CD4-positive, alpha-beta T cell (primary cell): ENCODE results near the gene CYB5D1. TPM values are rescaled to one million over a fixed set of nuclear protein-coding genes. Genes with fewer than 3 reads are reported as not detected.
A peak's percentile ranks its signal among the peaks of the same experiment; 100 is the strongest.

ENCODE experiments used
- ATAC-seq: fragments of 200-7000 bp; cut with Tn5 transposase; one replicate; pipeline ENCODE4 v1.10.0; 2022; ENCODE audit warnings: mild to moderate bottlenecking; ENCODE audit not compliant: poor library complexity
- CTCF ChIA-PET: fragments of 350-600 bp; sonication (Branson Sonifier 250); formaldehyde crosslinking; loops from one replicate; lab custom pipeline; 2021; ENCODE audit warnings: antibody characterized with exemption, inconsistent platforms; lab: Charles Lee
- POLR2A ChIA-PET: fragments of 350-600 bp; sonication (Branson Sonifier 250); formaldehyde crosslinking; loops from one replicate; lab custom pipeline; 2021; ENCODE audit warnings: antibody characterized with exemption, inconsistent platforms; lab: Charles Lee
- DNase-seq, 14 experiments: peaks; one replicate each; pipeline ENCODE4 v3.0.0-alpha.2; 2013 to 2020; ENCODE audit warnings: mixed read lengths in 2 of 14
- H3K27ac ChIP-seq, 2 donors: one replicate each; pipeline versions ENCODE4 v1.5.1 to v1.7.0; 2013; ENCODE audit warnings: low read length in 2 of 2, low read depth in 1 of 2, mild to moderate bottlenecking in 1 of 2
- H3K27me3 ChIP-seq, 2 experiments: 1 replicate in 1 of 2; 2 replicates in 1 of 2; pipeline versions ENCODE4 v1.6.1 to v1.7.0; 2013; ENCODE audit warnings: low read length in 2 of 2, control low read depth in 1 of 2, mild to moderate bottlenecking in 1 of 2, moderate library complexity in 1 of 2; ENCODE audit not compliant: insufficient read depth in 2 of 2, control insufficient read depth in 1 of 2
- H3K36me3 ChIP-seq: one replicate; pipeline ENCODE4 v1.6.1; 2013; ENCODE audit warnings: low read length, control low read depth; ENCODE audit not compliant: insufficient read depth
- H3K4me1 ChIP-seq: one replicate; pipeline ENCODE4 v1.6.1; 2013; ENCODE audit warnings: low read length, control low read depth; ENCODE audit not compliant: insufficient read depth
- H3K4me3 ChIP-seq: one replicate; pipeline ENCODE4 v1.5.1; 2013; ENCODE audit warnings: mild to moderate bottlenecking, low read length, moderate library complexity
- H3K9me3 ChIP-seq, 2 experiments: 1 replicate in 1 of 2; 2 replicates in 1 of 2; pipeline versions ENCODE4 v1.6.1 to v1.7.0; 2013; ENCODE audit warnings: low read length in 2 of 2, mild to moderate bottlenecking in 2 of 2, control low read depth in 1 of 2, moderate library complexity in 1 of 2; ENCODE audit not compliant: control insufficient read depth in 1 of 2, insufficient read depth in 1 of 2
- H3K27ac Mint-ChIP-seq: one replicate; pipeline ENCODE4 v1.8.0; 2020; ENCODE audit warnings: mixed read lengths
- H3K27me3 Mint-ChIP-seq: one replicate; pipeline ENCODE4 v1.8.0; 2021; ENCODE audit warnings: mixed read lengths
- H3K36me3 Mint-ChIP-seq: one replicate; pipeline ENCODE4 v1.8.0; 2021; ENCODE audit warnings: low read depth, mixed read lengths
- H3K4me1 Mint-ChIP-seq: one replicate; pipeline ENCODE4 v1.8.0; 2021; ENCODE audit warnings: low read depth, mixed read lengths
- H3K4me3 Mint-ChIP-seq: one replicate; pipeline ENCODE4 v1.8.0; 2020; ENCODE audit warnings: mild to moderate bottlenecking, mixed read lengths
- H3K9me3 Mint-ChIP-seq: one replicate; pipeline ENCODE4 v1.8.0; 2020; ENCODE audit warnings: mixed read lengths
- intact Hi-C, 2 experiments: fragments of 100-400 bp; cut with DNase I in 1 of 2; cut with micrococcal nuclease in 1 of 2; formaldehyde crosslinking; loops; one replicate each; pipeline versions ENCODE4 v1.15.1 to v1.9.0; 2023 to 2025; cut with DNase I, micrococcal nuclease
- total RNA-seq, 174 experiments: library from RNA in 2 of 174; stranded (reverse) in 2 of 174; gene quantifications; one replicate each; pipeline ENCODE4 v1.2.3 and lab custom pipeline; 2021 to 2026
- TF ChIP-seq, protein P1 (sequence below): fragments of 200-600 bp; IDR thresholded peaks from one replicate; pipeline ENCODE4 v1.8.0; 2022; ENCODE audit warnings: antibody characterized with exemption, mild to moderate bottlenecking

Gene CYB5D1
- total RNA-seq, 2 experiments from 2014 or later, result 8.7 TPM

DNA sequence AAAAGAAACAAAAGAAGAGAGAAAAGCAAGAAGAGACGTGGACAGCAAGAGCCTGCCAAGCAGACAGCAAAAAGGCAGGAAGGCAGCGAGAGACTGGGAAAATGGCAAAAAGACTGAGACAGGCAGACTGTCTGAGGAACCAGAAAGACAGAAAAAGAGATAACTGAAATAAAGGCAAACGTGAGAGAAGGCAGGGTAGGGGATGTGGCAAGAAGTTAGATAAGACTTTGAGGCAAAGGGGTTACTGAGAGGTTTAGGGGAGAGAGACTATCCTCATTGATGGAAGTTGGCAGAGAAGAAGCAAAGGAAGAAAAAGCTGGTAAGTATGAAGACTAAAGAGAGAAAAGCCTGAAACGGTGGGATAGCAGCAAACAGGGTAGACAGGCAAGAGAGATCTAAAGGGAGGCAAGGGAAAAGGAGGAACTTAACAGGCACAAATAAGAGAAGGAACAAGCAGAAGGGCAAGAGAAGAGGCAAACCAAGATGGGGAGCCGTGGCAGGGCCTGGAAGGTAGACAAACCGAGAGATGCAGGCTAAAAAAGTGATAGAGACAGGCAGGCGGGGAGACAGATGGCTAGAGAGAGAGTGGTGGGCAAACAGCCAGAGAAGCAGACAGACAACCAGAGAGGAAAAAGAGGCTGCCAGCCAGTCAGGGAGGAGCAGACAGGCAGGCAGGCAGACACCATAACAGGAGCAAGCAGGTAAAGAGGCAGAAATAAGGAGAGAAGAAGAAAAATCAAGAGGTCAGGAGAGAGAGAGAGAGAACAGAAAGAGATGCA lies 23.7 kb downstream of the CYB5D1 start:
- H3K4me1 ChIP-seq, result peaks cover 47% of the 10 kb centered on the region
- intact Hi-C loops, result no loop called here

DNA sequence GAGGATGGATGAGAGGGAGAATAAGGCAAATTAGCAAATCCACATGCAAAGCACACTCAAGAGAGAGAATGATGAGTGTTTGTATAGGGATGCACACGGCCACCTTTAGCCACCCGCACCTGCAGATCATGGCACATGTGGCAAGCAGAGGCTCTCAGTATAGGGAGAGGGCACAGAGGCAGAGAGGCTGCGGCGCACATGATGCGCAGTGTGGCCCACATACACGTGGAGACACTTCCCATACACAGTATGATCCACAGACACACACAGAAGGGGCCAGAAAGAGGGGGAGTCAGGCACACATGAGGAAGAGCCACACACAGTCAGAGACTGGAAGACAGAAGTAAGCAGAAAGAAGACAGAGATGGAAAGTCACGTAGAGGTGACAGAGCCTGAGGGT lies 24.3 kb downstream of the CYB5D1 start:
- H3K36me3 Mint-ChIP-seq, result peaks cover 4% of the 10 kb centered on the region
- no peak overlapping the region for H3K27ac Mint-ChIP-seq
- H3K9me3 Mint-ChIP-seq, result no peaks in the 10 kb centered on the region
- TF ChIP-seq, protein P1, sequence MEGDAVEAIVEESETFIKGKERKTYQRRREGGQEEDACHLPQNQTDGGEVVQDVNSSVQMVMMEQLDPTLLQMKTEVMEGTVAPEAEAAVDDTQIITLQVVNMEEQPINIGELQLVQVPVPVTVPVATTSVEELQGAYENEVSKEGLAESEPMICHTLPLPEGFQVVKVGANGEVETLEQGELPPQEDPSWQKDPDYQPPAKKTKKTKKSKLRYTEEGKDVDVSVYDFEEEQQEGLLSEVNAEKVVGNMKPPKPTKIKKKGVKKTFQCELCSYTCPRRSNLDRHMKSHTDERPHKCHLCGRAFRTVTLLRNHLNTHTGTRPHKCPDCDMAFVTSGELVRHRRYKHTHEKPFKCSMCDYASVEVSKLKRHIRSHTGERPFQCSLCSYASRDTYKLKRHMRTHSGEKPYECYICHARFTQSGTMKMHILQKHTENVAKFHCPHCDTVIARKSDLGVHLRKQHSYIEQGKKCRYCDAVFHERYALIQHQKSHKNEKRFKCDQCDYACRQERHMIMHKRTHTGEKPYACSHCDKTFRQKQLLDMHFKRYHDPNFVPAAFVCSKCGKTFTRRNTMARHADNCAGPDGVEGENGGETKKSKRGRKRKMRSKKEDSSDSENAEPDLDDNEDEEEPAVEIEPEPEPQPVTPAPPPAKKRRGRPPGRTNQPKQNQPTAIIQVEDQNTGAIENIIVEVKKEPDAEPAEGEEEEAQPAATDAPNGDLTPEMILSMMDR, result no peak
- Histone ChIP-seq H3K27ac (peak overlapping the region in 1 of 2 donors; percentile 41), H3K4me1 (peaks cover 53% of the 10 kb centered on the region), H3K27me3 (no peaks in the 10 kb centered on the region), H3K36me3 (peaks cover 21% of the 10 kb centered on the region), H3K4me3 (peak overlapping the region; percentile 3), H3K9me3 (no peaks in the 10 kb centered on the region)
- H3K4me1 Mint-ChIP-seq, result peaks cover 6% of the 10 kb centered on the region
- ChIA-PET CTCF (interaction anchor here (0.6 to 1.7 kb wide), 2 partner anchors 20 to 25 kb away, joined by 3 to 5 read pairs; partner anchors contain the start of genes CYB5D1 and NAA38), POLR2A (interaction anchor here (0.6 kb wide), 1 partner anchor 111 kb away, joined by 3 read pairs; no protein-coding TSS in a partner anchor)
- ATAC-seq (no peak), DNase-seq (peak in 2 of 14 experiments; percentile 14 to 25)
- no peaks in the 10 kb centered on the region for H3K27me3 Mint-ChIP-seq
- intact Hi-C loops, result no loop called here
- no peak overlapping the region for H3K4me3 Mint-ChIP-seq

More for the DNA sequence above, 23.7 kb downstream of the CYB5D1 start:
- peaks cover 21% of the 10 kb centered on the region for H3K36me3 ChIP-seq
- H3K4me3 ChIP-seq, result peak overlapping the region; percentile 3
- TF ChIP-seq, protein P1, result no peak
- CTCF ChIA-PET, result no interaction called here
- no peaks in the 10 kb centered on the region for H3K9me3 ChIP-seq
- H3K27ac Mint-ChIP-seq, result no peak overlapping the region
- ATAC-seq (no peak), DNase-seq (peak in 2 of 14 experiments; percentile 19 to 46)
- peaks cover 4% of the 10 kb centered on the region for H3K36me3 Mint-ChIP-seq
- H3K27me3 ChIP-seq, result no peaks in the 10 kb centered on the region
- H3K27ac ChIP-seq, result peak overlapping the region in 1 of 2 donors; percentile 41
- H3K4me3 Mint-ChIP-seq, result no peak overlapping the region
- peaks cover 5% of the 10 kb centered on the region for H3K4me1 Mint-ChIP-seq
- no peaks in the 10 kb centered on the region for H3K9me3 Mint-ChIP-seq
- no peaks in the 10 kb centered on the region for H3K27me3 Mint-ChIP-seq
- POLR2A ChIA-PET, result no interaction called here

DNA sequence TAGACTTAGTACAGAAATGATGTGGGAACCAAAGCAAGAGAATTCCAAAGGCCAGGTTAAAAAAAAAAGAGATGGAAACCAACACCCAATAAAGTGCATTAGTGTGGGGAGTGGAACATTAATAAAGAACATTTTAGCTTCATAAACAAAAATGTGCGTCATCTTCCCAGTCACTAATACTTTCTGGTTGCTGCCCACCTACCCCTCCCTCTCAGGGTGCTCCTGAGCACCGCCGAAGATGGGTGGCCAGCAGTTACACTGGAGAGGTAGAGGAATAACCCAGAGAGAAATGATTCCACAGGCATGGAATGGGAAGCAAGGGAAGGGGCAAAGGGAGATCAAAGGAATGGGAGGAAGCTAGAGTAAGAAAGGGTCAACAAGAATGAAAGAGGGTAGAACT lies 24.8 kb downstream of the CYB5D1 start:
- DNase-seq, result no peak
- intact Hi-C loops, result no loop called here
- H3K27me3 ChIP-seq, result no peaks in the 10 kb centered on the region
- H3K4me3 ChIP-seq, result no peak overlapping the region
- Mint-ChIP-seq H3K4me3 (no peak overlapping the region), H3K27me3 (no peaks in the 10 kb centered on the region), H3K4me1 (peaks cover 6% of the 10 kb centered on the region), H3K27ac (no peak overlapping the region), H3K9me3 (no peaks in the 10 kb centered on the region), H3K36me3 (peaks cover 4% of the 10 kb centered on the region)
- H3K36me3 ChIP-seq, result peaks cover 21% of the 10 kb centered on the region
- ChIA-PET CTCF (interaction anchor here (0.6 to 1.7 kb wide), 2 partner anchors 21 to 25 kb away, joined by 3 to 5 read pairs; partner anchors contain the start of genes CYB5D1 and NAA38), POLR2A (interaction anchor here (0.6 to 2.3 kb wide), 6 partner anchors 14 to 196 kb away, joined by 3 to 13 read pairs (median 4); partner anchors contain the start of genes NAA38, RNF227 and TP53)
- TF ChIP-seq, protein P1, result no peak
- peak overlapping the region in 1 of 2 donors; percentile 41 for H3K27ac ChIP-seq
- H3K4me1 ChIP-seq, result peaks cover 53% of the 10 kb centered on the region
- H3K9me3 ChIP-seq, result no peaks in the 10 kb centered on the region
- ATAC-seq, result no peak
